ENCODE data around the gene MYLK.

GRCh38 chr3:123759311-123759710 is 124.8 kb downstream of the MYLK start:
- no peak for TF ChIP-seq TBP (optimal IDR thresholded peaks at IDR 0.05; ENCODE audit: low read depth, low read length)
- TF ChIP-seq ZZZ3 (IDR thresholded peaks at IDR 0.05) = no peak
- TF ChIP-seq ZNF133 (CRISPR knock-in tag; IDR thresholded peaks at IDR 0.05) = no peak
- no peak for TF ChIP-seq NCOA6 (IDR thresholded peaks at IDR 0.05)
- TF ChIP-seq E2F5 (CRISPR knock-in tag; IDR thresholded peaks at IDR 0.05) = no peak
- TF ChIP-seq CTCF (IDR thresholded peaks at IDR 0.05 in 2 of 3, conservative IDR thresholded peaks at IDR 0.05 in 1 of 3; ENCODE audit: insufficient read depth in 2 of 3, low read depth in 1 of 3, low read length in 3 of 3) = no peak
- no peak for TF ChIP-seq SMARCA5 (IDR thresholded peaks at IDR 0.05)
- TF ChIP-seq ZBTB40 (IDR thresholded peaks at IDR 0.05) = no peak
- no peak for TF ChIP-seq ZBTB40 (CRISPR knock-in tag; IDR thresholded peaks at IDR 0.05)
- no peak for TF ChIP-seq GATAD2A (IDR thresholded peaks at IDR 0.05)
- TF ChIP-seq RFX5 (IDR thresholded peaks at IDR 0.05; ENCODE audit: low read depth, low read length) = no peak

All from K562 (cell line).